Upper lobe of right lung (tissue), 1 donor: Measurements from ENCODE around the gene VPS41. TPM values are rescaled to one million over a fixed set of nuclear protein-coding genes. Genes with fewer than 3 reads are reported as not detected.

Source experiments
- ATAC-seq: fragments of 200-7000 bp; cut with Tn5 transposase; one replicate; pipeline ENCODE4 v1.9.1; 2020; ENCODE audit warnings: mild to moderate bottlenecking, moderate library complexity
- DNase-seq: peaks from one replicate; pipeline ENCODE4 v3.0.0-alpha.2; 2020
- H3K27ac ChIP-seq: fragments of 200-600 bp; one replicate; pipeline ENCODE4 v1.8.0; 2022
- H3K27me3 ChIP-seq: fragments of 200-600 bp; one replicate; pipeline ENCODE4 v1.8.0; 2022; ENCODE audit warnings: mild to moderate bottlenecking
- H3K36me3 ChIP-seq: fragments of 200-600 bp; one replicate; pipeline ENCODE4 v1.8.0; 2022
- H3K4me1 ChIP-seq: fragments of 200-600 bp; one replicate; pipeline ENCODE4 v1.8.0; 2022
- H3K4me3 ChIP-seq: fragments of 200-600 bp; one replicate; pipeline ENCODE4 v1.8.0; 2022; ENCODE audit warnings: mild to moderate bottlenecking
- H3K9me3 ChIP-seq: fragments of 200-600 bp; one replicate; pipeline ENCODE4 v1.8.0; 2022
- intact Hi-C: fragments of 100-400 bp; cut with DNase I; formaldehyde crosslinking; loops from one replicate; pipeline ENCODE4 v1.11.0; 2022
- total RNA-seq: library from RNA; stranded (reverse); fragmentation: NEBNext Ultra II Directional; extraction: Animal tissue kit (Norgen Biotek cat#: 25700); gene quantifications from one replicate; pipeline ENCODE4 v1.2.1, GENCODE V29; 2021
- TF ChIP-seq, protein P1 (sequence below): fragments of 200-600 bp; IDR thresholded peaks from one replicate; pipeline ENCODE4 v1.8.0; 2022; ENCODE audit warnings: antibody characterized with exemption
- donor health status: DM: no; HTN: yes; CAD: no; lungs with severe emphysema.

VPS41 gene
- total RNA-seq, 1 donor from 2014 or later = 95.8 TPM

DNA sequence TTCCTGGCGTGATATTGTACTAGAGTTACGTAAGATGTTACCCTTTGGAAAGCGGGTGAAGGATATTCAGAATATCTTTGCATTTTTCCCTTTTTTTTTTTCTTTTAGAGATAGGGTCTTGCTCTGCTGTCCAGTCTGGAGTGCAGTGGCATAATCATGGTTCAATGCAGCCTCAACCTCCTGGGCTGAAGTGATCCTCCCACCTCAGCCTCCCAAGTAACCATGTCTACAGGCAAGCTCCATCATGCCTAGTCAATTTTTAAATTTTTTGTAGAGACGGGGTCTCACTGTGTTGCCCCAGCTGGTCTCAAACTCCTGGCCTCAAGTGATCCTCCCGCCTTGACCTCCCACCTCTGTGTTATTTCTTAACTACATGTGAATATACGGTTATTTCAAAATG is 18.4 kb downstream of the VPS41 start:
- H3K36me3 ChIP-seq = peaks cover 7% of the 10 kb centered on the region
- intact Hi-C loops = no loop called here
- H3K4me1 ChIP-seq = no peaks in the 10 kb centered on the region
- no peaks in the 10 kb centered on the region for H3K27me3 ChIP-seq
- TF ChIP-seq, protein P1, sequence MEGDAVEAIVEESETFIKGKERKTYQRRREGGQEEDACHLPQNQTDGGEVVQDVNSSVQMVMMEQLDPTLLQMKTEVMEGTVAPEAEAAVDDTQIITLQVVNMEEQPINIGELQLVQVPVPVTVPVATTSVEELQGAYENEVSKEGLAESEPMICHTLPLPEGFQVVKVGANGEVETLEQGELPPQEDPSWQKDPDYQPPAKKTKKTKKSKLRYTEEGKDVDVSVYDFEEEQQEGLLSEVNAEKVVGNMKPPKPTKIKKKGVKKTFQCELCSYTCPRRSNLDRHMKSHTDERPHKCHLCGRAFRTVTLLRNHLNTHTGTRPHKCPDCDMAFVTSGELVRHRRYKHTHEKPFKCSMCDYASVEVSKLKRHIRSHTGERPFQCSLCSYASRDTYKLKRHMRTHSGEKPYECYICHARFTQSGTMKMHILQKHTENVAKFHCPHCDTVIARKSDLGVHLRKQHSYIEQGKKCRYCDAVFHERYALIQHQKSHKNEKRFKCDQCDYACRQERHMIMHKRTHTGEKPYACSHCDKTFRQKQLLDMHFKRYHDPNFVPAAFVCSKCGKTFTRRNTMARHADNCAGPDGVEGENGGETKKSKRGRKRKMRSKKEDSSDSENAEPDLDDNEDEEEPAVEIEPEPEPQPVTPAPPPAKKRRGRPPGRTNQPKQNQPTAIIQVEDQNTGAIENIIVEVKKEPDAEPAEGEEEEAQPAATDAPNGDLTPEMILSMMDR = no peak
- no peak overlapping the region for H3K27ac ChIP-seq
- H3K9me3 ChIP-seq = no peaks in the 10 kb centered on the region
- H3K4me3 ChIP-seq = no peak overlapping the region
- DNase-seq (no peak), ATAC-seq (no peak)

DNA sequence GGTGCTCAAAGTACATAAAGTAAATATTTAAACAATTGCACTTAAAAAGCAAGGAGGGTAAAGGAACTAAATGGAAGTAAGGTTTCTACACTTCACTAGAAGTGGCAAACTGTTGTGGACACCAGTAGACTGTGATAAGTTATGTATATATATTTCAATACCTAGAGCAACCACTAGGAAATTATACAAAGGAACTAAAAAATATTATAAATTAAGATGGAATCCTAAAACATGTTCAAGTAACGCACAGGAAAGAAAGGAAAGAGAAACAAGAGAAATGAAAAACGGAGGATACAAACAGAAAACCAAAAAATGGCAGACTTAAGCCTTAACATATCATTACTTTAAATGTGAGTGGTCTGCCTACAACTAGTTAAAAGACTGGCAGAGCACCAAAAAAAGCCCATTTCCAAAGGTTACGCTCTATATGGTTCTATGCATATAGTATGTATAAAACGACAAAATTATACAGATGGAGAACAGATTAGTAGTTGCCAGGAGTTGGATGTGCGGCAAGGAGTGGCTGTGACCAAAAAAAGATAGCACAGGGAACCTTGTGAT is 19.0 kb downstream of the VPS41 start:
- Histone ChIP-seq H3K27me3 (no peaks in the 10 kb centered on the region), H3K4me3 (no peak overlapping the region), H3K27ac (no peak overlapping the region), H3K4me1 (no peaks in the 10 kb centered on the region), H3K9me3 (no peaks in the 10 kb centered on the region), H3K36me3 (peaks cover 1% of the 10 kb centered on the region)
- TF ChIP-seq, protein P1 = no peak
- ATAC-seq (no peak), DNase-seq (no peak)
- intact Hi-C loops = no loop called here

DNA sequence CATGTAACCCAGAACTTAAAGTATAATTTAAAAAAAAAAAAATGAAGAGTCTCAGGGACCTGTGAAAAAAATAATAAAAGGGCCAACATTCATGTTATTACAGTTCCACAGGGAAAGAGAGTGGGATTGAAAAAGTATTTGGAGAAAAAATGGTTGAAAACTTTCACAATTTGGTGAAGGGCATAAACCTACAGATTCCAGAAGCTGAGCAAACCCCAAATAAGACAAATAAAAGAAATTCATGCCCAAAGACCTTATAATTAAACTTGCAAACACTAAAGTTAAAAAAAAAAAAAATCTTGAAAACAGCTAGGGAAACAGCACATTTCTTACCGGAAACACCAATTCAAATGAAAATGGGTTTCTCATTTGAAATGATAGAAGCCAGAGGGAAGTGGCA is 19.9 kb downstream of the VPS41 start:
- no peaks in the 10 kb centered on the region for H3K4me1 ChIP-seq
- TF ChIP-seq, protein P1 = no peak
- H3K27ac ChIP-seq = no peak overlapping the region
- no peaks in the 10 kb centered on the region for H3K9me3 ChIP-seq
- DNase-seq = no peak
- no peak overlapping the region for H3K4me3 ChIP-seq
- H3K36me3 ChIP-seq = no peaks in the 10 kb centered on the region
- no peak for ATAC-seq
- intact Hi-C loops = no loop called here
- H3K27me3 ChIP-seq = no peaks in the 10 kb centered on the region

DNA sequence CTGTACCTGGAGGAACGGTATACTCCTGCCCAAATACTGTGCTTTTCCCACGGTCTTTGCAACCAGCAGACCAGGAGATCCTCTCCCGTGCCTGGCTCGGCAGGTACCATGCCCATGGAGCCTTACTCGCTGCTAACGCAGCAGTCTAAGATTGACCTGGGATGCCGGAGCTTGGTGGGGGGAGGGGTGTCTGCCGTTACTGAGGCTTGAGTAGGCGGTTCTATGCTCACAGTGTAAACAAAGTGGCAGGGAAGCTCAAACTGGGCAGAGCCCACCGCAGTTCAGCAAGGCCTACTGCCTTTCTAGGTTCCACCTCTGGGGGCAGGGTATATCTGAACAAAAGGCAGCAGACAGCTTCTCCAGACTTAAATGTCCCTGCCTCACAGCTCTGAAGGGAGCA is 22.7 kb downstream of the VPS41 start:
- ATAC-seq (no peak), DNase-seq (no peak)
- H3K27me3 ChIP-seq = no peaks in the 10 kb centered on the region
- intact Hi-C loops = no loop called here
- no peak overlapping the region for H3K27ac ChIP-seq
- H3K9me3 ChIP-seq = no peaks in the 10 kb centered on the region
- no peak overlapping the region for H3K4me3 ChIP-seq
- H3K4me1 ChIP-seq = no peaks in the 10 kb centered on the region
- TF ChIP-seq, protein P1 = no peak
- H3K36me3 ChIP-seq = no peaks in the 10 kb centered on the region

DNA sequence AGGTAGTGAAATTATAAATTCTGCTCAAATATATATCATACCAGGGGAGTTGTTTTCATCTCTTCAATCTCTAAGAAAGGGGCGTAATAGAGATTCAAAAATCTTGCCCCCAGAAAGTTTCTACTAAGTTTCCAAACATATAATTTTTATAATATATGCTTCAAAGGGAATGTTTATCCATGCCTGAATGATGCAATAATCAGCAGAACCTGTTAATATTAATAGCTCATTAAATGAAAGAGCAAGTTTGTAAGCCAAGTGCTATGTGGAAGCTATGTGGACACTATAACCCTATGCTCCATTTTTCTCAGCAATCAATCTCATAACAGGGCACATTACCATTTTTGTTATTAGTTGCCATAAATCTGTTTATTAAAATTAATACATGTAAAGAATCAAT is 25.3 kb downstream of the VPS41 start:
- ATAC-seq = no peak
- no peaks in the 10 kb centered on the region for H3K9me3 ChIP-seq
- TF ChIP-seq, protein P1 = no peak

More for the DNA sequence above, 25.3 kb downstream of the VPS41 start:
- intact Hi-C loops = no loop called here
- Histone ChIP-seq H3K27me3 (no peaks in the 10 kb centered on the region), H3K4me3 (no peak overlapping the region), H3K27ac (no peak overlapping the region), H3K36me3 (no peaks in the 10 kb centered on the region), H3K4me1 (no peaks in the 10 kb centered on the region)
- DNase-seq = no peak
